K562 (cell line): ENCODE data around the gene MTF1. TPM values are rescaled to one million over a fixed set of nuclear protein-coding genes. Genes with fewer than 3 reads are reported as not detected.
A peak's percentile ranks its signal among the peaks of the same experiment; 100 is the strongest.

Experiments used
- ARID4B ChIP-seq: sonication (generic); formaldehyde crosslinking; IDR thresholded peaks from 2 replicates; pipeline ENCODE4 v1.8.0; 2022; ENCODE audit warnings: mild to moderate bottlenecking, missing genetic modification reagents
- ETV5 ChIP-seq: sonication (generic); formaldehyde crosslinking; IDR thresholded peaks from 2 replicates; pipeline ENCODE4 v1.4.0; 2020; ENCODE audit warnings: low read depth, mild to moderate bottlenecking, missing genetic modification reagents
- NFIC ChIP-seq: fragments of 450-650 bp; IDR thresholded peaks from 2 replicates; pipeline ENCODE4 v1.6.1; 2017; ENCODE audit warnings: mild to moderate bottlenecking, inconsistent platforms
- NR2C2 ChIP-seq, 2 experiments: fragments of 200-800 bp in 1 of 2; sonication (Bioruptor generic) in 1 of 2; sonication (generic) in 1 of 2; formaldehyde crosslinking in 1 of 2; IDR thresholded peaks; 2 replicates each; pipeline versions ENCODE4 v1.6.1 to v1.8.0; 2016 to 2022; ENCODE audit warnings: mild to moderate bottlenecking in 1 of 2, missing compliant biosample characterization in 1 of 2, missing genetic modification characterization in 1 of 2, missing genetic modification reagents in 1 of 2
- PHF8 ChIP-seq: fragments of 200-600 bp; sonication (generic); IDR thresholded peaks from 2 replicates; pipeline ENCODE4 v1.6.1; 2012; ENCODE audit warnings: mixed run types, mild to moderate bottlenecking, inconsistent platforms, low read length, moderate library complexity, borderline replicate concordance
- POLR2A ChIP-seq: fragments of 450-650 bp; conservative IDR thresholded peaks from 2 replicates; pipeline ENCODE4 v1.6.1; 2016
- POLR2B ChIP-seq: fragments of 450-650 bp; IDR thresholded peaks from 2 replicates; pipeline ENCODE4 v1.6.1; 2018; ENCODE audit warnings: low read depth; ENCODE audit not compliant: partially characterized antibody
- SLC30A9 ChIP-seq: fragments of 250-450 bp; sonication (Bioruptor Pico); IDR thresholded peaks from 2 replicates; pipeline ENCODE4 v1.8.0; 2022; ENCODE audit warnings: mild to moderate bottlenecking, moderate library complexity
- SMARCB1 ChIP-seq: IDR thresholded peaks from 2 replicates; pipeline ENCODE4 v1.6.1; 2011; ENCODE audit warnings: improper control_type of control experiment, low read depth; ENCODE audit not compliant: insufficient read length
- VEZF1 ChIP-seq: fragments of 200-800 bp; sonication (Bioruptor generic); IDR thresholded peaks from 2 replicates; pipeline ENCODE4 v1.6.1; 2017; ENCODE audit warnings: missing genetic modification characterization, missing compliant biosample characterization
- WHSC1 ChIP-seq: IDR thresholded peaks from one replicate; pipeline ENCODE4 v1.6.1; 2012; ENCODE audit warnings: low read length, control low read depth, inconsistent platforms
- ZNF449 ChIP-seq: fragments of 250-450 bp; sonication (Bioruptor Pico); IDR thresholded peaks from 2 replicates; pipeline ENCODE4 v1.8.0; 2022; ENCODE audit warnings: moderate library complexity, mild to moderate bottlenecking, inconsistent platforms
- ZNF512 ChIP-seq: IDR thresholded peaks from 2 replicates; pipeline ENCODE4 v1.6.1; 2016; ENCODE audit warnings: missing genetic modification characterization, missing compliant biosample characterization
- polyA plus RNA-seq, 8 experiments: library from polyadenylated mRNA; depleted of rRNA in 4 of 8; stranded (reverse) in 5 of 8; unstranded in 3 of 8; fragments of >200 nt; fragmentation: Nextera tagmentation in 2 of 8; fragmentation: Illumina TruSeq in 1 of 8; extraction: Ambion mirVana in 2 of 8; extraction: Trizol in 1 of 8; gene quantifications; 2 replicates each; pipeline versions ENCODE4 v1.2.1 to v1.2.3, GENCODE V29; 2011 to 2014; ENCODE audit warnings: inconsistent platforms in 1 of 8, missing spikeins in 1 of 8
- total RNA-seq, 7 experiments: library from RNA; depleted of rRNA in 6 of 7; stranded (reverse); fragments of >200 nt in 6 of 7; fragmentation: Illumina TruSeq in 2 of 7; extraction: Trizol in 2 of 7; gene quantifications; 2 replicates each; pipeline versions ENCODE4 v1.2.1 to v1.2.3, GENCODE V29; 2011 to 2021; ENCODE audit warnings: low replicate concordance in 1 of 7

The MTF1 gene
- total and polyA plus RNA-seq, 9 of the 15 experiments (the other 6 are each of a cell fraction or from before 2014, with no cell fraction given): 1.1 to 12.2 (median 4.3) TPM

GRCh38 chr1:37807555-37808368 lies 51.6 kb downstream of the MTF1 start, which contains the start of the genes C1orf122 and YRDC (continued):
- TF ChIP-seq NR2C2 (CRISPR knock-in tag; IDR thresholded peaks at IDR 0.05): no peak
- TF ChIP-seq NR2C2 (tag; IDR thresholded peaks at IDR 0.05): peak; percentile 51; the same call in 1 of the 2 replicates
- TF ChIP-seq ETV5 (CRISPR knock-in tag): 0 out of 2 replicates have a peak, but pooled peaks have one; percentile 16
- TF ChIP-seq ZNF512 (tag): no peak
- TF ChIP-seq ZNF449 (CRISPR knock-in tag): no peak
- TF ChIP-seq ARID4B (CRISPR knock-in tag): peak; percentile 77
- no peak for TF ChIP-seq SMARCB1
- TF ChIP-seq POLR2B: peak; percentile 29
- no peak for TF ChIP-seq WHSC1
- TF ChIP-seq NFIC: peak; percentile 54
- peak; percentile 82; the same call in 1 of the 2 replicates for TF ChIP-seq PHF8
- peak; percentile 90; the same call in 1 of the 2 replicates for TF ChIP-seq VEZF1 (CRISPR knock-in tag)
- peak; percentile 82 for TF ChIP-seq POLR2A
- TF ChIP-seq SLC30A9 (CRISPR knock-in tag): no peak
